Memory B cell (primary cell): ENCODE data around the gene LHPP.
A peak's percentile ranks its signal among the peaks of the same experiment; 100 is the strongest.

Experiments
- ATAC-seq: fragments of 150-1000 bp; cut with Tn5 transposase; 2 replicates; pipeline ENCODE4 v1.10.0; 2021; ENCODE audit warnings: low read depth, mild to moderate bottlenecking, moderate library complexity
- DNase-seq, 2 donors: peaks; one replicate each; pipeline ENCODE4 v3.0.0; 2022; ENCODE audit warnings: low spot score in 2 of 2
- H3K27ac Mint-ChIP-seq: one replicate; pipeline ENCODE4 v1.8.0; 2022; ENCODE audit warnings: mild to moderate bottlenecking, moderate library complexity, mixed read lengths
- H3K27me3 Mint-ChIP-seq: one replicate; pipeline ENCODE4 v1.8.0; 2022; ENCODE audit warnings: mixed read lengths
- H3K36me3 Mint-ChIP-seq: one replicate; pipeline ENCODE4 v1.8.0; 2022; ENCODE audit warnings: mild to moderate bottlenecking, mixed read lengths
- H3K4me1 Mint-ChIP-seq: one replicate; pipeline ENCODE4 v1.8.0; 2022; ENCODE audit warnings: mixed read lengths
- H3K4me3 Mint-ChIP-seq: one replicate; pipeline ENCODE4 v1.8.0; 2022; ENCODE audit warnings: mild to moderate bottlenecking, moderate library complexity, mixed read lengths
- H3K9me3 Mint-ChIP-seq: one replicate; pipeline ENCODE4 v1.8.0; 2022; ENCODE audit warnings: mixed read lengths

Gene LHPP

DNA sequence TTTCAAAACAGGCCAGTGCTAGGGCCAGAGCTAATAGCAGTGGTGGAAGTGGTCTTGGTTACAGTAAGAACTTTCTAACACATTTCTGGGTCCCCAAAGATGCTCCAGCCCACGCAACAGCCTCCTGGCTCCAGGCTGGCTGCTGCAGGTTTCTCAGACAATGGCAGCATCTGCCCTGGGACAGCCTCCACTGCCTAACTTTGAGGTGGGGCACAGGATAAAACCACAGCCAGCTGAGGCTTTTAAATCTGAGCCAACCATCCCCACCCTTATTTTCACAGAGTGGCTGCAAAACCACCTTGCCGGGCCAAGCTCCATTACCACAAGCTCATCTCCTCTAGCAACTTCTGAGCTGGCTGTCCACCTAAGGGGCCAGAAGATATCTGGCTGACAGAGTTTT, 197.8 kb downstream of the LHPP start:
- no peak for DNase-seq

GRCh38 chr10:124660404-124661125, 198.9 kb downstream of the LHPP start:
- no peaks in the 10 kb centered on the region for H3K27me3 Mint-ChIP-seq
- H3K4me3 Mint-ChIP-seq, result no peak overlapping the region
- DNase-seq (no peak), ATAC-seq (no peak)
- peaks cover 50% of the 10 kb centered on the region for H3K4me1 Mint-ChIP-seq
- H3K9me3 Mint-ChIP-seq, result no peaks in the 10 kb centered on the region
- H3K36me3 Mint-ChIP-seq, result peaks cover 14% of the 10 kb centered on the region
- peak overlapping the region; percentile 79 for H3K27ac Mint-ChIP-seq

More for the DNA sequence above, 197.8 kb downstream of the LHPP start:
- no peak overlapping the region for H3K4me3 Mint-ChIP-seq
- H3K27ac Mint-ChIP-seq, result peak overlapping the region; percentile 92
- no peak for ATAC-seq
- H3K9me3 Mint-ChIP-seq, result no peaks in the 10 kb centered on the region
- no peaks in the 10 kb centered on the region for H3K27me3 Mint-ChIP-seq
- H3K4me1 Mint-ChIP-seq, result peaks cover 50% of the 10 kb centered on the region
- H3K36me3 Mint-ChIP-seq, result peaks cover 8% of the 10 kb centered on the region

GRCh38 chr10:124661660-124662180, 200.1 kb downstream of the LHPP start:
- no peaks in the 10 kb centered on the region for H3K9me3 Mint-ChIP-seq
- peaks cover 43% of the 10 kb centered on the region for H3K4me1 Mint-ChIP-seq
- H3K36me3 Mint-ChIP-seq, result peaks cover 10% of the 10 kb centered on the region
- H3K27ac Mint-ChIP-seq, result peak overlapping the region; percentile 65
- ATAC-seq (no peak), DNase-seq (no peak)
- no peaks in the 10 kb centered on the region for H3K27me3 Mint-ChIP-seq
- H3K4me3 Mint-ChIP-seq, result no peak overlapping the region

DNA sequence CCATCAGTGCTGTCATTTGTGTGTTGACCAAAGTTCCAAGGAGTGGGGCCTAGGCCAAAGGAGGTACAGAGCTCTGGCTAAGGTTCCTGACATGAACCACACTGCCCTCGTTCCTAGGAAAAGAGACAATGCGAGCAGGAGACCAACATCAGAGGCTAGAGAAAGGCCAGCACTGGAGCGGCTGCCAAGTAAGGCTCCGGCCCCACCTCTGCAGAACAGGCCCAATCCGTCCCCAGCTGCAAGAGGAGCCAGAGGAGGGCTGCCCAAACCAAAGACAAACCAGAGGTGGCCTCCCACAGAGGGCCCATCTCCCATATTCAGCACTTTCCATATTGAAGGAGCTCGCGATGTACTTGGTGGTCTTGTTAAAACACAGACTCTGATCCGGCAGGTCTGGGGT, 201.6 kb downstream of the LHPP start:
- H3K9me3 Mint-ChIP-seq, result no peaks in the 10 kb centered on the region
- H3K27me3 Mint-ChIP-seq, result no peaks in the 10 kb centered on the region
- H3K27ac Mint-ChIP-seq, result peak overlapping the region; percentile 47
- H3K36me3 Mint-ChIP-seq, result peaks cover 12% of the 10 kb centered on the region
- no peak overlapping the region for H3K4me3 Mint-ChIP-seq
- no peak for DNase-seq
- H3K4me1 Mint-ChIP-seq, result peaks cover 37% of the 10 kb centered on the region
- ATAC-seq, result no peak
